ENCODE measurements around the gene FAM185A.
"Not testable (repeated sequence)": the region's sequence is repeated elsewhere in the genome, so short reads cannot be mapped to it uniquely, and the experiment has no call there.

DNA sequence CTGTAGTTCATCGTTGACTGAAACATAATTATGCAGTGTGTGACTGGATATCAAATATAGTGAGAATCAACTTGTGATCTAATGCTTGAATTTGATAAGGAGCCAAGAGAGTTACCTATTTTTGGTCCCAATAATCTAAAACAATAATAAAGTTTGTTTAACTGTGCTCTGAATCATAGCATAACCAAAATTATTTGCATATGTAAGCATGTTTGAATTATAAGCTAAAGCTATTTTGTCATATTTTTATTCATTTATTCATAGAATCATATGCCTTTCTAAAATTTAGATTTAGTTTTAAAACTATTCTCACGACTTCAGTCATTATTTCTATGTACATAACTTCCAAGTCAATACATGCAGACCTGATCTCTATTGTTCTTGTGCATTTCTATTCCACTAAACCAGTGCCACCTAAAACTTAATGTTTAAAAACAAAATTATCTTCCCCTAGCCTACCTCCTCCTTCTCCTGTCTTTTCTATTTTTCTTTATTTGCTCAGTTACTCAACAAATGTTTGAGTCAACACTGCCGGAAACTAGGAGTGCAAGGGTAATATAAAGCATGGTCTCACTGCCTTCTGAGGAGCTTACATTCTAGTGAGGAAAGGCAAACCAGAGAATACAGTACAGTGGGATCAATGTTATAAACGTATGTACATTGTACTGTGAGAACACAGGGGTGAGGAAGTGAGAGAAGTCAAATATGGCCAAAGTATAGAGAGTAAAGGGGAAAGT is 41.7 kb downstream of the FAM185A start:
- TF ChIP-seq POLR2A, EP300 (IDR thresholded peaks at IDR 0.05): not testable (repeated sequence)
